Activated CD8-positive, alpha-beta memory T cell treated with anti-CD3 and anti-CD28 coated beads, Interleukin-2, amount 50 U/mL, for 1 hour (primary cell): ENCODE measurements around the gene PHF20.
"Not testable (repeated sequence)": the region's sequence is repeated elsewhere in the genome, so short reads cannot be mapped to it uniquely, and the experiment has no call there.

ENCODE experiments used
- DNase-seq: peaks from one replicate; pipeline ENCODE4 v3.0.0-alpha.2; 2020; ENCODE audit errors: extremely low read depth

Gene PHF20

DNA sequence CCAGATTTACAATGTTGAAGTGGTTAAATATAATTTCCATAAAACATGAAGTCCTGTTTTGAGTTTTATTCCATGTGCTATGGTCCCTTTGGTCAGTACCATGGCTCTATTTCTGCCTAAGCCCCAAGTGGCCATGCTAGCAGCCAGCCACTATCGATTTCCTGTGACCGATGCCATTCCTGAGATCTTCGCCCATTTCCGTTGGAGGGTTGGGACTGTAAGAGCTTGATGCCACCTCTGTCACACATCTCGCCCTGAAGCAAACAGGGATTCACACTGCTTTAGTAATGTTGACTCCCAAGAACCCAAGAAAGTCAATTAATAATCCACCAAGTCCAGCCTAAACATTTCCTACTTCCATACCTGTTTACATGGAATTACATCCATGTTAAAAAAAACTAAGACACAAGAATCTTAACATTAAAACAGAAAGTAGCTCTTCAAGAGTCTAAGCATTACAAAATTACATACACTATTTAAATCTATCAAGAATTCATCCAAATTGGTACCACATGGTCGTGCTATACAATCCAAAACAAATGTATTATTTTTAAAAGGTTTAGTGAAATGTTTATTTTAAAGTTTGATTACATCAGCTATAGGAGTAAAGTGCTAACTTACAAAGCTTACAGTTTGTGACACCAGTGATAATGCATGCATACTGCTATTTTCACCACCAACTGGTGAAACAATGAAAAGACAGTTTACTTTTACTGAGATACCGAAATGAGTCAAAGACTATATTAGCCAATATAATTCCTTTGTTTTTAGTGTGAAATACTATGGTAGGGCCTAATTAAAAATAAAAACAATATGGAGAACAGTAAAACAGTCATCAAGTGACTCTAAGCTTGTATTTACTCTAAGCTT lies 32.3 kb upstream of the PHF20 start:
- DNase-seq, result no peak

DNA sequence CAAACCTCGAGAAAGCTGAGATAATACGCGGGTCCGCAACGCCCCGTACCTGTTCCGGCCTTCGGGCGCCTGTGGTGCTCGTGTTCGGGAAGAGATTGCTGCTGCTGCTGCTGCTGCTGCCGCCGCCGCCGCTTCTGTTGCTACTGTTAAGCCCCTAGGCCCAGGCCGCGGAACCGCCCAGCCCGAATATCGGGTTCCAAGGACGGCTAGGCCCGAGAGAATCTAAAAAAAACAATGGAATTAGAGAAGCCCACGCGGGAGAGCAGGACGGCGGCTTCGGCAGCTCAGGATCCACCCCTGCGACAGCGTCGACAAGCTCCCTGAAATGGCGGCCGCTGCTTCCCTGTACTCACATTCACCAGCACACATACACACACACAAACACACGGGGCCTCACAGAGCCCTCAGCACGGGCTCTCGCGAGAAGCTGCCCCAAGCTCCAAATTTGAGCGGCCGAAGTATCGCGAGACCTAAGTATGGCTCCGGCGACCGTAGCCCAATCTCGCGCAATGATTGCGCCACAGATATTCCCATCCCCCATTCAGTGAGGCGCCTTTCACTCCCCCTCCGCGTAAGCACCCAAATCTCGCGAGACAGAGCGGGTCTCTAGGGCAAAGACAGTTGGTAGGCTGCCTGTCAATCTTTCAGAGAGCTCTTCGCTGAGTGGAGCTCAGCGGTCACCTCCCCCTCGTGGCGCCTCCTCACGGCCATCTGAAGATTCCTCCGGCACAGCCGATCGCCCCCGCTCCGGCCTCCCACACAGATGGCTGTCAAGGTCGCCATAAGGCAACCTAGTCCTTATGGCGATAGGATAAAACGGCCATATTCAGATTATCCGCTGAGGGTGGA lies 29.7 kb upstream of the PHF20 start, which contains the start of gene RBM39:
Gene RBM39 (minus strand): TSS at position 369 of the 849 bp plus-strand sequence. CDS start 1,386 bp downstream, outside the sequence.
- DNase-seq, result peak; percentile 100

DNA sequence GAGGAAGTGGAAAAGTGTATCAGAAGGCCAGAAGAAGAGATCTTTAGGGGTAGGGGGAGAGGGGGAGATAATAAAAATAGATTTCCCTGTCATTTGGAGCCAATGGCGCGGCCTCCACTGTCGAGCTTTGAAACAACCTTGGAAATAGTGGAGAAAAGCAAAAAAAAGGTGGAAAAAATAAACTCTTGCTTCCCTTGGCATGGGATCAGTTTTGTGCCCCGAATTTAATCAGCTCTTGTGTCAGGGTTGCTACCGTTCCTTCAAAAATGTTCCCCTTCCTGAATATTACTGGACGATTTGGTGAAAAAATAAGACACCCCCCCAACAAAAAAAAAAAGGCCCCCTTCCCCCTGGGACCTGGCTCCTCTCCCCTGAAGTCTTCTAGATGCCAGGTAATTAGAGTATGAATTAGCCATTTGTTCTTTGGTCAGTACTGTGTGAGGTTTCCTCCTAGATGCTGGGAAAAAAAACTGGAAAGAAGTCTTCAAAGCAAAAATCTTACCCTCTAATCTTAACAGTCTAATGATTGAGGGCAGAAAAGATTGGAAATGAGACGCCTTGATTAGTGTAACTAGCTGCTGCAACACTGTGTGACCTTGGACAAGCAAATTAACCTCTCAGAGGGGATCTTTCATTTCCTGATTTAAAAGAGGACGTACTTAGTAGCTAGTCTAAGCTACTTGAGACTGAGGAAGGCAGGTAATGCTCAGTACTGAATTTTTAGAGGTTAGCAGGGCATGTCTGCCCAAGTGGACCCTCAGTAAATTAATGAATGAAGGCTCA lies 28.9 kb upstream of the PHF20 start:
- no peak for DNase-seq

DNA sequence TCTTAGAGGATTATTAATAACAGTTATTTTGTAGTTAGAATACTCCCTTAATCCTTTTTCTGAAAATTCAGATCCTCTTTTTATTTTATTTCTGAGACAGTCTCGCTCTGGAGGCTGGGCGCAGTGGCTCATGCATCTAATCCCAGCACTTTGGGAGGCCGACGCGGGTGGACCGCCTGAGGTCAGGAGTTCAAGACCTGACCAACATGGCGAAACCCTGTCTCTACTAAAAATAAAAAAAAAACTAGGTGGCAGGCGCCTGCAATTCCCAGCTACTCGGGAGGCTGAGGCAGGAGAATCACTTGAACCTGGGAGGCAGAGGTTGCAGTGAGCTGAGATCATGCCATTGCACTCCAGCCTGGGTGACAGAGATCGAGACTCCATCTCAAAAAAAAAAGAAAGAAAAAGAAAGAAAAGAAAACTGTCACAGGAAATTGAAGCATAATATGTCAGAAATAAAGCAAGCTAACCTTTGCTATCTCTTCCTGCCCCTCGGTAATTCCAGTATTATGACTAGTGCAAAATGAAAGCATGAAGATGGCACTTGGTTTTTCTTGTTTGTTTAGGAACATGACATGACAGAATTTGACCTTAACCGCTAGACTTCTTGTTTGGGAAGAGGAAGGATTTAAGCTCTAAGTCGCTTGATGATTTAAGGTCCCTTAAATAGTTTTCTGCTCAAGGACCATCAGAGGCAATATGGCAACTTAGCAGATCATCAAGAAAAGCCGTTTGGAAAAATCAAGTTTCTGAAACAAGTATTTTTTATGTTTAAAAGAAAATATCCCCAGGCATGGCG lies 27.9 kb upstream of the PHF20 start:
- DNase-seq, result no peak

DNA sequence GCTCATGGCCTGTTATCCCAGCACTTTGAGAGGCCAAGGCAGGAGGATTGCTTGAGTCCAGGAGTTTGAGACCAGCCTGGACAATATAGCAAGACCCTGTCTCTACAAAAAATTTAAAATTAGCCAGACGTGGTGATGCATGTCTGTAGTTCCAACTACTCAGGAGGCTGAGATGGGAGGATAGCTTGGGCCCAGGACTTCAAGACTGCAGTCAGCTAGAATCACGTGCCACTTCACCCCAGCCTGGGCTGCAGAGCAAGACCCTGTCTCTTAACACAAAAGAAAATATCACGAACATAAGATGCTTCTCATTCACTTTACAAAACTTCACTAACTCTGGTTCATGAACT lies 27.3 kb upstream of the PHF20 start:
- not testable (repeated sequence) for DNase-seq

DNA sequence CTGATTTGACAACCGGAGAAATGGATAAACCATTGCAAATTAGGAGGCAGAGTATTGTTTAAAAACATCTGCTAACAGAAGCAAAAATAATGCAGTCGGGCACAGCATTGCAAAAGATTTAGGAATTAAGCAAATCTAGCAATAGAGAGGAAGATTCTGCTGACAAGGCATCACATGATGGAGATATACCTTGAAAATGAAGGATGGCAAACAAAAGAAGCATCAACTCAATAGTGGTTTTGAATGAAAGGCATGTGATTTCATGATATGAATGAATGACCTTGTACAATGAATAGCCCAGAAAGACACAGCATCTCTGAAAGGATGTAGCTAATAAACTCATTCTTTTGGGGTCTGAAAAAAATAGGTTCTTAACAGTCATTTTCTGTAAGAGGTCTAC lies 21.2 kb upstream of the PHF20 start:
- no peak for DNase-seq

DNA sequence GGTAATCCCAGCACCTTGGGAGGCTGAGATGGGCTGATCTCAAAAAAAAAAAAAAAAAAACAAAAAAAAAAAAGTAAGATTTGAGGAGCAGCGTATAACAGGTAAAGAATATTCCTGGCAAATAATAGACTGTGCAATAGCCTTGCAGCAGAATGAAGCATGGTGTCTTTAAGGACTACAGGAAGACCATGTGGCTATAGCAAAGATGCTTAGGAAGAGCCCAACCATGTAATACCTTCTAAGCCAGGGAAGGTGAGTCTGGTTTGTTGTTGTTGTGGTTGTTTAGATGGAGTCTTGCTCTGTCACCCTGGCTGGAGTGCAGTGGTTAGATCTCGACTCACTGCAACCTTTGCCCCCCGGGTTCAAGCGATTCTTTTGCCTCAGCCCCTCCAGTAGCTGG lies 15.4 kb upstream of the PHF20 start:
- DNase-seq, result no peak

DNA sequence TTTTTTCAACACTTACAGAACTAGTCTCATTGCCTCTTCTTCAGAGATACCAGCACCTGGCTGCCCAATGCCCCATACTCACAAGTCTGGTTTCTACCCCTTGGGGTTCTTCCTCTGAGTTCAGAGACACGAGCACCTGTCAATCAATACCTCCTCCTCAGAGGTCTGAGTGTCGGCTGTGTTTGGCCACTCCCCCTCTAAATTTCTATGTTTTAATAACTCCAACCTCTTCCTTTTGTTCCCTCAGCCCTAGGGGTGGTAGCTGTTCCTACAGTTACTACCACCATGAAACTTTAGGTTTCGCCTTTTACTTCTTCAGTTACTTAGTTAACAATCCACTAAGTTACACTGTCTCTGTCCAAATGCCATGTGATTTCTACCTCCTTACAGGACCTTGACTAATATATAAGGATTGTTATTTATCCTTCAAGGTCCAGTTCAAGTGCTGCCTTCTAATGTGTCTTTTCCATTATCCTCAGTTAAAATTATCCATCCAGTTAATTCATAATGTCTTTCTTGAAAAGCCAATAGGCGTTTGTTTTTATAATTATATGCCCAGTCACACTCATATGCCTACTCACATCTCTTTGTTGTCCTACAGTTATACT lies 14.6 kb upstream of the PHF20 start:
- DNase-seq, result no peak

DNA sequence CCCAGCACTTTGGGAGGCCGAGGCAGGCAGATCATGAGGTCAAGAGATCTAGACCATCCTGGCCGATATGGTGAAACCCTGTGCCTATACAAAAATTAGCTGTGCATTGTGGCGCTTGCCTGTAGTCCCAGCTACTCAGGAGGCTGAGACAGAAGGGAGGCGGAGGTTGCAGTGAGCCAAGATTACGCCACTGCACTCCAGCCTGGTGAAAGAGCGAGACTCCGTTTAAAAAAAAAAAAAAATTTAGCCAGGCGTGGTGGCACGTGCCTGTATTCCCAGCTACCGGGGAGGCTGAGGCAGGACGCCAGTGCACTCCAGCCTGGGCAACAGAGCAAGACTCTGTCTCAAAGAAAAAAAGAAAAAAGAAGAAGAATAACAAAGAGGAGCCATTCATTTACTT lies 10.3 kb upstream of the PHF20 start:
- DNase-seq, result not testable (repeated sequence)

DNA sequence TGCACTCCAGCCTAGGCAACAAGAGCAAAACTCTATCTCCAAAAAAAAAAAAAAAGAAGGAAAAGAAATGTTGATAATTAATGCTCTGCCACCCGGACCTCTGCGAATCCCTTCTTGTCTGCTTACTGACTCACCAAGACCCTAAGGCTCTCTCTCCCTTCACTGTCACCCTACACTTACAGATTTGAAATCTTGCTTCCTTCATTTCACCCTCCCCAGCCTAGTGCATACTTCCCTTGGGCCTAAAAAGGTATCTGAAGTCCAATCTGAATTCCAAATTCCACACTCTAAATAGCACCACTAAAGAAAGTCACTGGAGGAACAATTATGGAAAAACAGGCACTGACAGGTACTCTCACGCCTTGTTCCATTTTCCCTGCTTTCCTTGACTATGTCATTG lies 9.4 kb upstream of the PHF20 start:
- DNase-seq, result no peak

DNA sequence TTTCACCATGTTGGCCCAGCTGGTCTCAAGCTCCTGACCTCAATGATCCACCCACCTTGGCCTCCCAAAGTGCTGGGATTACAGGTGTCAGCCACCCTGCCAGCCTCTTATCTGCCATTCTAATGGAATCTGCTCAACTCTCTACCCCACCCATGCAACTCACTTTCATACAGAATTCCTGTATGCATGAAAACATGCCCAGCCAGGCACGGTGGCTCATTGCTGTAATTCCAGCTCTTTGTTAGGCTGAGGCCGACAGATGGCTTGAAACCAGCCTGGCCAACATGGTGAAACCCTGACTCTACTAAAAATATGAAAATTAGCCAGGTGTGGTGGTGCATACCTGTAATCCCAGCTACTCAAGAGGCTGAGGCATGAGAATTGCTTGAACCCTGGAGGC lies 6.9 kb upstream of the PHF20 start:
- not testable (repeated sequence) for DNase-seq

DNA sequence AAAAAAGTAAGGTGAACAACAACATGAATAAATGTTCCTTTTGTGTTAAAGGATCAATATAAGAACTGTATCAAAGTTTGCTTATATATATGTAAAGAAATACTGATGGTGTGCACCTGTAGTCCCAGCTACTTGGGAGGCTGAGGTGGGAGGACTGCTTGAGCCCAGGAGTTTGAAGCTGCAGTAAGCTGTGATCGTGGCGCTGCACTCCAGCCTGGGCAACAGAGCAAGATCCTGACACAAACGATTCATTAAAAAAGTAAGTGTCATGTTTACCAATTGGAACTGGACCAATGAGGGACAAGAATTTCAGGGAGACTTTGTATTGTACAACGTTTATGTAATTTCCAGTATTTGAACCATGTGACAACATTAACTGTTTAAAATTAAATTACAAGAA lies 5.0 kb upstream of the PHF20 start:
- no peak for DNase-seq

DNA sequence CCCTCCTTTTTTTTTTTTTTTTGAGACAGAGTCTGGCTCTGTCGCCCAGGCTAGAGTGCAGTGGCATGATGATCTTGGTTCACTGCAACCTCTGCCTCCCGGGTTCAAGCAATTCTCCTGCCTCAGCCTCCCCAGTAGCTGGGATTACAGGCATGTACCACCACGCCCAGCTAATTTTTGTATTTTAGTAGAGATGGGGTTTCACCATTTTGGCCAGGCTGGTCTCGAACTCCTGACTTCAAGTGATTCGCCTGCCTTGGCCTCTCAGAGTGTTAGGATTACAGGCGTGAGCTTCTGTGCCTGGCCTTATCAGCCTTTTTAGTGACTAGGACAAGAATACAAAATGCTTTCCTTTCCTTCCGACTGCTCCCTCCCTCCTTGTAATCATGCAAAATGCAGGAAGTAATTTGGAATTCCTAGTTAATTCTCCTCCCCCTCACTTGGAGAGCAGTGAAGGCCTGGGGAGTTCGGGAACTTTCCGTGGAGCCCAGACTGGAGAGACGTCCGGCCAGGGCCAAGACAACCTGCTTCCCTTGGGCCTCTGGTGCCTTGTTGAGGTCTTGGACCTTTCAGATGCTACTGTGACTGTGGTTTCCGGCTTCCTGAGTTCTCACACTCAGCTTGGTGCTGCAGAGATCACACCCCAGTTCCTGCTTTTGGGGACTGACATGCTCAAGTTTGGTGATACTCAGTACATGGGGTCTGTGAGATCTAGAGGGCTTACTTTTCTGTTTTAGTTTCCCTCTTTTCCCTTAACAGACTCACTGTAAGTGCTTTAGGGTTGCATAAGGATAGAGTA lies 3.9 kb upstream of the PHF20 start:
- DNase-seq, result peak; percentile 50

DNA sequence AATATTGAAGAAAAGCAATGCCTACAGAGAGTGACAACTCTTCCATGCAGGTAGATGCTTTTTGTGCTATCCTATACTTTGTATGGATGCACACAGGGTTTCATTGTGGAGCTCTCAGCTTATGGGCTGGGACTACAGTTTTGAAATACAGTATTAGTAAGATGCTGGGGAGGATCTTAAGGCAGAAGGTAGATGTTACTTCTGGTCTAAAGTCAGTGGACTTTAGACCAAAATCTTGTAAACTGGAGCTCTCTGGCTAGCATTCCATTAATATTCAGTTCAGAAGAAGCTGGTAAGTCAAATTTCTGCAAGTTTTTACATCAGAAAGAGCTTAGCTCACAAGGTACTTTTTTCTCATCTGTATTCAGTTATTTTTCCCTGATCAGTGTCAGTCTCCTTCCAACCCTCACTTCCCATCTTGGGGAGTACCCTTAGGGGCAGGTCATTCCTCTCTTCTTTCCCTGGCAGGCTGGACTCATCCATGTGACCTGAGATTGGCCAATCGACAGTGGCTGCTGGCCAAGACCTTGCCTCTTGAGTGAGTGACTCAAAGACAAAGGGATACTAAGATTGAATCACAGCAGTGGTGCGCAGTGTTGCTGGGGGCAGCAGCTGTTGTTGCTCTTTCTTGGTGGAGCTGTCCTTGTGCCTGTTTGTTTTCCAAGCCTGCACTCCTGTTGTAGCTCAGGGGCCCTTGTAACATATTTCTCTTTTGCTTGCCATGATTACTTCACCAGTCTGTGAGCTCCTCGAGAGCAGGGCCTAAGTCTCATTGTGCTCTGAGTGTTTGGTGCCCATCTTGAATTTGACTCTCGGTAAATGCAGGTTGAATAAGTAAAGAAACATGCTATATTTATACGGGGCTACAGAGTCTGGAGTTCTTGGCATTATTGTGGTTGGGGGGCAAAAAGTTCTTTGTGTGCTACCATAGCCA lies 2.8 kb upstream of the PHF20 start:
- DNase-seq, result no peak

DNA sequence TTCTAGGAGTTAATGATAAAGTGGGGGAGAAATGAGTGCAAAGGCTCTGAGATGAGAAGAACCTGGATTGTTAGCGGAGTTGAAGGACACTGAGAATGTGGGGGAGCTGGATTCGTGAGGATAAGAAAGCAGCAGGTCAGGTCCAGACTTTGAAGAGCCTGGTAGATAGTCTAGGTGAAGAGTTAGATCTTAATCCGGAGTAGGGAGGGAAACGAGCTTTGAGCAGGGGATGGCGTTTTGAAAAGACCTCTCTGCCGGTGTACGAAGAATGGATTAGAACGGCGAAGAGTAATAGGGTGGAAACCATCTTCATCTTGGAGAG lies 487 bp upstream of the PHF20 start:
- DNase-seq, result no peak

DNA sequence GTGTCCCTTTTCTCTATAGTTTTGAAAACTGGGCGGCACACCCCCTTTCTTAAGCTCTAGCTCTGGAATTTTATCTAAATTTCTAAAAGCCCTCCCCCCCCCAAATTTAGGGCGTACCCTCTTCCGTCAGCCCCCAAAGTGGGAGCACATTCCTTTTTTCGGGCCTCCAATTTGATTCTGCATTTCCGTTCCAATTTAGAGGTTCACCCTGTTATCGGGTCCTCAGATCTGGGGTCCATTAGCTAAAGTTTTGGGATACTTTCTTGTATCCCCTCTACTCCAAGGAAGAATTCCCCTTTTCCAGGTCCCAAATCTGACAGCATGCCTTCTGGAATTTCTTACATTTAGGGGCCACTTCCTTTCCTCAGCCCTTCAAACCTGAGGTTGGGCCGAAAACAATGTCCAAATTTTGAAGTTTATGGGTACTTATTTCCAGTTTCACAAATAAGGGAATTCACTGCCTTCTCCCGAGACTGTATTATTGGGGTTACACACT lies 796 bp downstream of the PHF20 start:
- DNase-seq, result no peak

DNA sequence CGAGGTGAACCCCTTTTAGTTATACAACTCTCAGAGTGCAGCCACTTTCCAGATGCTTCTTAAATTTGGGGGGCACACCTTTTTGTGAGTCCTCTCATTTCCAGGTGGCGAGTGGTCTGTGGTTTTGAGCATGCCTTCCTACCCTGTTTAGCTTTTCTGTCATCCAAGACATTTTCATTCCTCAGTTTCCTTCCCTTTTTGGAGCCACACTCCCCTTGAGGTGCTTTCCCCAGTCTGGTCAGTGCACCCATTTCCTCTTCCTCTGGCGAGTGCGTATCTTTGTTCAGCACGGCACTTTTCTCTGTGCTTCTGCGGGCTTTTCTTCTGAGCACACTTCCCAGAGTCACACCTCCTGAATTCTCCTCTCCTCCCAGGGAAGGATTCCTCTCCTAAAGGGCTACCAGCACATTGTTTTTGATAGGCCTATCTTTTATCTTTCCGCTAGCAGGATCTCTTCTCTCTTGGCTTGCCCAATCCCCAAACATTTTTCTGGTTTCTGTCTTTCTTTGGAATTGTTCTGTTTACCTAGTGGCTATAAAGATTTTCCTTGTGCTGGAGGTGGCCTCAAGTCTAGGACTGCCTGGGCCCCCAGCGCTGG lies 1.4 kb downstream of the PHF20 start:
- DNase-seq, result no peak

DNA sequence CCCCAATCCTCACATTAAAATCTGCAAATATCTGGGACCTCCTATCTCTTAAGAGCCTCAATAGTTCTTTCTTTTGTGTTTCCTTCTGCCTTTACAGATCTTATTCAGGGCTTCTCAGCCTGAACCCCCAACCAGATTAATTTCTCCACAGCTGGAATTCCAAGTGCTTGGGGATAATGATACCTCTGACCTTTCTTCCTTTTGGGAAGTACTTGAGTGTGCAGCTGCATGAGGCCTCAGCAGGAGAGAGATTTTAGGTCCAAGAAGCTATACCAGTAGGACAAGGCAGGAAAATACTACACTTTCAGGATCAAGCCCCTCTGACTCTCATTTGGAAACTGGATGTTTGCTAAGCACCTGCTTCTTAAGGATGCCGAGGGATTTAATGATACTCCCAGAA lies 2.6 kb downstream of the PHF20 start:
- no peak for DNase-seq
